Tibial artery (tissue), 4 donors: Measurements from ENCODE around the gene APBB2.

Experiments used
- DNase-seq, 2 donors: peaks; one replicate each; pipeline ENCODE4 v3.0.0-alpha.2; 2019
- H3K27ac ChIP-seq, 2 donors: fragments of 200-600 bp; sonication (generic) in 1 of 2; 1 replicate in 1 of 2; 2 replicates in 1 of 2; pipeline ENCODE4 v1.5.1; 2018 to 2019; ENCODE audit warnings: mild to moderate bottlenecking in 1 of 2
- H3K27me3 ChIP-seq, 2 donors: fragments of 200-600 bp; sonication (generic) in 1 of 2; one replicate each; pipeline versions ENCODE4 v1.5.1 to v1.6.0; 2016 to 2019
- H3K36me3 ChIP-seq, 3 donors: fragments of 200-600 bp; sonication (generic) in 2 of 3; one replicate each; pipeline ENCODE4 v1.5.1; 2016 to 2019; ENCODE audit warnings: mild to moderate bottlenecking in 2 of 3
- H3K4me1 ChIP-seq, 4 donors: fragments of 200-600 bp; sonication (generic) in 2 of 4; 1 replicate in 3 of 4; 2 replicates in 1 of 4; pipeline ENCODE4 v1.5.1; 2016 to 2019
- H3K4me3 ChIP-seq, 2 donors: fragments of 200-600 bp; sonication (generic) in 1 of 2; 1 replicate in 1 of 2; 2 replicates in 1 of 2; pipeline ENCODE4 v1.5.1; 2018 to 2019; ENCODE audit warnings: mild to moderate bottlenecking in 2 of 2
- H3K9me3 ChIP-seq, 3 donors: fragments of 200-600 bp; sonication (generic) in 1 of 3; one replicate each; pipeline ENCODE4 v1.5.1; 2016 to 2019
- intact Hi-C: fragments of 100-400 bp; cut with DNase I; formaldehyde crosslinking; loops from one replicate; pipeline ENCODE4 v1.15.0; 2023; ENCODE audit warnings: low total_unique reads
- TF ChIP-seq, protein P1 (sequence below), 2 experiments: fragments of 200-600 bp in 1 of 2; fragments of 450-650 bp in 1 of 2; IDR thresholded peaks; one replicate each; pipeline ENCODE4 v1.5.1; 2017 to 2019; ENCODE audit warnings: antibody characterized with exemption in 2 of 2, mild to moderate bottlenecking in 1 of 2, moderate library complexity in 1 of 2

APBB2 gene

DNA sequence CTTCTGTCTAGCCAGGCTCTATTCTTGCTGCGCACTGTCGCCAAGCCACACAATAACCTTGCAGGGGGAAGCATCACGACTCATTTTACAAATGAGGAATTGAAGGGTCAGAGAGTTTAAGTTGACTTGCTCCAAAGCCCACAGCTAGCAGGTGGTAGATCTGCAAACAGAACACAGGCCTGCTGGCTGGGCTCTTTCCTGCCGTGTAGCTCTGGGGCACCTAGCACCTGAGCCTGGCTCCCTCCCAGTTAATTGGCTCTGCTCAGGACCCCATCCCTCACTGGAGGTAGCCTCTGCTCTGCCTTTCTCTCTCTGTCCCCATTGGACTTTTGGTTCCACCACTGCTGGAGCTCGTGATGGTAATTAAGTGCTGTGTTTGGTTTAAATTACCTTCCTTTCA lies 366.1 kb downstream of the APBB2 start:
- intact Hi-C loops: loop anchor here (5.0 kb wide), 1 partner anchor 39 kb away; no protein-coding TSS in a partner anchor
- Histone ChIP-seq H3K4me1 (peaks cover 0 to 41% (median 20%) of the 10 kb centered on the region in 4 donors), H3K27me3 (no peaks in the 10 kb centered on the region), H3K27ac (no peak overlapping the region), H3K4me3 (no peak overlapping the region), H3K9me3 (no peaks in the 10 kb centered on the region), H3K36me3 (no peaks in the 10 kb centered on the region)
- TF ChIP-seq, protein P1, sequence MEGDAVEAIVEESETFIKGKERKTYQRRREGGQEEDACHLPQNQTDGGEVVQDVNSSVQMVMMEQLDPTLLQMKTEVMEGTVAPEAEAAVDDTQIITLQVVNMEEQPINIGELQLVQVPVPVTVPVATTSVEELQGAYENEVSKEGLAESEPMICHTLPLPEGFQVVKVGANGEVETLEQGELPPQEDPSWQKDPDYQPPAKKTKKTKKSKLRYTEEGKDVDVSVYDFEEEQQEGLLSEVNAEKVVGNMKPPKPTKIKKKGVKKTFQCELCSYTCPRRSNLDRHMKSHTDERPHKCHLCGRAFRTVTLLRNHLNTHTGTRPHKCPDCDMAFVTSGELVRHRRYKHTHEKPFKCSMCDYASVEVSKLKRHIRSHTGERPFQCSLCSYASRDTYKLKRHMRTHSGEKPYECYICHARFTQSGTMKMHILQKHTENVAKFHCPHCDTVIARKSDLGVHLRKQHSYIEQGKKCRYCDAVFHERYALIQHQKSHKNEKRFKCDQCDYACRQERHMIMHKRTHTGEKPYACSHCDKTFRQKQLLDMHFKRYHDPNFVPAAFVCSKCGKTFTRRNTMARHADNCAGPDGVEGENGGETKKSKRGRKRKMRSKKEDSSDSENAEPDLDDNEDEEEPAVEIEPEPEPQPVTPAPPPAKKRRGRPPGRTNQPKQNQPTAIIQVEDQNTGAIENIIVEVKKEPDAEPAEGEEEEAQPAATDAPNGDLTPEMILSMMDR (IDR thresholded peaks at IDR 0.05): no peak
- DNase-seq: no peak

DNA sequence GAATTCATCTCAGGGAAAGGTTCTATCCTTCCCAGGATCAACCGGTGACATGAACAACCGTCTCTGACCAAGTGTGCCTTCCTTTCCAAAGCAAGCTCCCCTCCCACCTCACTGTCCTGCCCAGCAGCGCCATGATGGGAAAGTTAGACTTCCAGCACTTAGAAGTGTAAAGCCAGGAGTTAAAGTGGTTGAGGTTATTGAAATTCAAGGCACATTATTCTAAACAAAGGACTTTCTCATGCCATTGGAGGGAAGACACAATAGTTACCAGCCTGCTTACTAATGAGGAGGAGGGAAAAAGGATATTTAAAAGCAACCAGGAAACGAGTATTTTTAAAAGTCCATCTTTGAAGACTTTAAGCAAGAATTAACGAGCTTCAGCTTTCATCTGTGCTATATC lies 367.8 kb downstream of the APBB2 start:
- no peaks in the 10 kb centered on the region for H3K9me3 ChIP-seq

DNA sequence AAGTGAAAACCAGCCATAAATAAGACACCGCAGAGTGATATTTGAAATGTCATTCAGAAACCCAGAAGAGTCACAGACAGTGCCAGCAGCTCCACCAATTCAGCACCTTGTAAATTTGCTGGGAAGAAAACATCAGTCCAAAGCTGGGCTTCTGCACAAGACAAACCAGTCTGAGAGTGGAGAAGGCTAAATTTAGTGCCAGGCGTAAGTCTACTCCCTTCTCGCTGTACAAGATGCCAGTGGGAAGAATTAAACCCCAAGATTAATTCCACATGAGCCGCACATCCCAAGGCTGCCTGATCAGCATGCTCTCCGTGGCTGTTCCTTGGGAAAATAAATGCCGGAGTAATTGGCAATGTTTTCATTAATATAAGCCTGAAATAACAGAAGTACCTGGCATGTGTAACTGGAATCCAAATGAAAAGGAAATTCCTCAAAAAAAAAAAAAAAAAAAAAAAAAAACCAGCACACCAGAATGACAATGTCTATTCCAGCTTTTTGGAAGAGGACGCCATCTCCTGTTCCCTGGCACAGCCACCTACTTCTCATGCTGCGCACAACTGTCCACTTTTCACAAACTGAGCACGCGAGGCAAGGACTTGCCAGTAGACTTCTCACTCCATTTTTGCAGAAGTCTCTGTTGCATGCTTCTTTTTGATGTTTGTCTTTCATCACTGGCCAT lies 369.0 kb downstream of the APBB2 start:
- Histone ChIP-seq H3K27me3 (no peaks in the 10 kb centered on the region), H3K36me3 (no peaks in the 10 kb centered on the region), H3K4me1 (peaks cover 0 to 60% (median 24%) of the 10 kb centered on the region in 4 donors), H3K4me3 (no peak overlapping the region), H3K27ac (peak overlapping the region; percentile 51 to 61), H3K9me3 (no peaks in the 10 kb centered on the region)
- intact Hi-C loops: loop anchor here (5.0 kb wide), 1 partner anchor 42 kb away; no protein-coding TSS in a partner anchor
- TF ChIP-seq, protein P1 (IDR thresholded peaks at IDR 0.05): no peak
- no peak for DNase-seq

More for the DNA sequence above, 367.8 kb downstream of the APBB2 start:
- TF ChIP-seq, protein P1 (IDR thresholded peaks at IDR 0.05): no peak
- peaks cover 0 to 51% (median 23%) of the 10 kb centered on the region in 4 donors for H3K4me1 ChIP-seq
- intact Hi-C loops: loop anchor here (5.0 kb wide), 1 partner anchor 41 kb away; no protein-coding TSS in a partner anchor
- DNase-seq: no peak
- no peaks in the 10 kb centered on the region for H3K36me3 ChIP-seq
- H3K4me3 ChIP-seq: no peak overlapping the region
- H3K27me3 ChIP-seq: no peaks in the 10 kb centered on the region
- peak overlapping the region in 1 of 2 donors; percentile 61 for H3K27ac ChIP-seq

DNA sequence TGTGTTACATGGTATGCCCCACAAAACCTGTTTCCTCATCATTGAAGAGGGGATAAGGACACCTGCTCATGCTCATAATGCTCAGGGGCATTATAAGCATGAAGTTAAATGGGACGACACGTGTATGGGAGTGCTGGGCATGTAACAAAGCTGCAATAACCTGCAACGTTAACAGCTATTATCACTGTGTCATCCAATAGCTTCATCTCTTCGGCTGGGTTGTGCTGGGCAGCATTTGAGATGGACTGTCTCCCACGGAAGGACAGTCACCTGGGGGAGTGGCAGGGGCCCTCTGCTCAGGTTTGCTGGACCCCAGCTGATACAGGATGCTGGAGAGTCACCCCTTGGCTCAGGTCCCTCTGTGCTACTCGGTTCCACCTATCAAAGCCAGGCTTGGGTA lies 370.1 kb downstream of the APBB2 start:
- Histone ChIP-seq H3K27ac (peak overlapping the region; percentile 51 to 61), H3K9me3 (no peaks in the 10 kb centered on the region), H3K4me3 (no peak overlapping the region), H3K36me3 (no peaks in the 10 kb centered on the region), H3K27me3 (no peaks in the 10 kb centered on the region), H3K4me1 (peaks cover 0 to 60% (median 24%) of the 10 kb centered on the region in 4 donors)
- DNase-seq: peak in 1 of 2 donors; percentile 3
- intact Hi-C loops: no loop called here
- TF ChIP-seq, protein P1 (IDR thresholded peaks at IDR 0.05): no peak

DNA sequence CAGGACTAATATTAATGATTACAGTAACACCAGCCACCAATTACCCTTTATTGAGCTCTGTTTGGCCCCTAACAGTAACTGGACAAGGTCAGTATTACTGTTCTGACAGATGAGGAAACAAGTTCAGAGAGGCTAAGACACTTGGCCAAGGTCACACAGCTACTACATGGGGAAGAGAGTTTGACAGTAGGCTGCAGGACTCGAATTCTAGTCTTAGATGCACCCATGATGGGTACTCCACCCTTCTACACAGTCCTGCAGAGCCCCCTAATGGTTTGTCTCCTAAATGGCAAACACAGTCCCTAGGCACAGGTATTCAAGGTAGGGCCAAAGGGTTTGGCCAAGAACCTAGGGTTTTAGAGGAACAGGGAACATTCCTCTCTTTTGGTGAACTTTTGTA lies 370.6 kb downstream of the APBB2 start:
- Histone ChIP-seq H3K36me3 (no peaks in the 10 kb centered on the region), H3K4me3 (no peak overlapping the region), H3K9me3 (no peaks in the 10 kb centered on the region), H3K27me3 (no peaks in the 10 kb centered on the region), H3K4me1 (peaks cover 0 to 58% (median 24%) of the 10 kb centered on the region in 4 donors), H3K27ac (peak overlapping the region; percentile 51 to 61)
- DNase-seq: peak in 1 of 2 donors; percentile 25
- TF ChIP-seq, protein P1 (IDR thresholded peaks at IDR 0.05): no peak
- intact Hi-C loops: no loop called here
